ENCODE results near the gene DKK2. TPM values are rescaled to one million over a fixed set of nuclear protein-coding genes. Genes with fewer than 3 reads are reported as not detected.

DKK2 gene
- total RNA-seq, 1 experiment from 2014 or later = not detected

- no TSS peak for BruUV-seq (replicated peaks)
- no peaks in the 10 kb centered on the region for H3K79me2 ChIP-seq (ENCODE audit: low read depth)
- intact Hi-C loops (cut with micrococcal nuclease; ENCODE audit: unreplicated experiment) = no loop called here
Measured at GRCh38 chr4:107009196-107009968, 26.7 kb downstream of the DKK2 start.

DNA sequence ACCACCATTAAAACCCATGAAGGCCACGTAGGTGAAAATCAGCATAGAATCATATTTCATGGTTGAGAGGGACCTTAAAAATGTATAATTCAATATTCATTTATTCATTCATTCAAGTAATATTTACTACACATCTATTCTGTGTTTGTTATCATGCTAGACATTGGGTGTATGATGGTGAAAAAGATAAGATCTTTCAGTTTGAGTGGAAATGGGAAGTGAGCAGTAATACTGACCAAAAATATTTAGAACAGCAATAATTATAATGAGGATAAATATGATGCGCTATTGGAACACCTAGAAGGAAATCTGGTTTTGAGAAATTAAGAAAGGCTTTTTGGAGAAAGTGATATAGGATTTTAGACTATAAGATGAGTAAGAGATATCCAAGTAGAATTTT lies 28.0 kb downstream of the DKK2 start:
- H3K4me1 ChIP-seq (replicated peaks; ENCODE audit: insufficient read depth) = no peaks in the 10 kb centered on the region
- H4K20me1 ChIP-seq (ENCODE audit: insufficient read depth) = no peaks in the 10 kb centered on the region
- no TSS peak for BruUV-seq (replicated peaks)
- POLR2A ChIA-PET (ENCODE audit: unreplicated experiment) = no interaction called here
- no peak for DNase-seq
- no peak overlapping the region for H2AFZ ChIP-seq
- no peaks in the 10 kb centered on the region for H3K27me3 ChIP-seq (ENCODE audit: insufficient read depth, low read depth)
- H3K9me2 ChIP-seq (ENCODE audit: insufficient read depth) = no peaks in the 10 kb centered on the region
- no peak overlapping the region for H3K4me2 ChIP-seq
- TF ChIP-seq EZH2 (IDR thresholded peaks at IDR 0.05; ENCODE audit: low read depth) = no peak
- TF ChIP-seq CTCF (conservative IDR thresholded peaks at IDR 0.05) = no peak
- H3F3A ChIP-seq (ENCODE audit: insufficient read depth, low read depth) = no peaks in the 10 kb centered on the region
- H3K79me2 ChIP-seq (ENCODE audit: low read depth) = no peaks in the 10 kb centered on the region
- intact Hi-C loops (cut with micrococcal nuclease; ENCODE audit: unreplicated experiment) = no loop called here
- H3K27ac ChIP-seq = no peak overlapping the region
- H3K9me3 ChIP-seq (ENCODE audit: insufficient read depth, low read depth) = no peaks in the 10 kb centered on the region
- CTCF ChIA-PET = no interaction called here
- no peak overlapping the region for H3K4me3 ChIP-seq
- no peaks in the 10 kb centered on the region for H3K36me3 ChIP-seq (ENCODE audit: low read depth)

More at GRCh38 chr4:107009196-107009968, 26.7 kb downstream of the DKK2 start:
- no peaks in the 10 kb centered on the region for H3K9me2 ChIP-seq (ENCODE audit: insufficient read depth)
- no peak for DNase-seq
- no peak overlapping the region for H3K4me3 ChIP-seq
- H4K20me1 ChIP-seq (ENCODE audit: insufficient read depth) = no peaks in the 10 kb centered on the region
- no peak overlapping the region for H3K27ac ChIP-seq
- no peaks in the 10 kb centered on the region for H3K9me3 ChIP-seq (ENCODE audit: insufficient read depth, low read depth)
- H3K27me3 ChIP-seq (ENCODE audit: insufficient read depth, low read depth) = no peaks in the 10 kb centered on the region
- H3K36me3 ChIP-seq (ENCODE audit: low read depth) = no peaks in the 10 kb centered on the region
- ChIA-PET CTCF (no interaction called here), POLR2A (ENCODE audit: unreplicated experiment) (no interaction called here)
- no peak overlapping the region for H3K4me2 ChIP-seq
- H3F3A ChIP-seq (ENCODE audit: insufficient read depth, low read depth) = no peaks in the 10 kb centered on the region
- no peak overlapping the region for H2AFZ ChIP-seq
- TF ChIP-seq EZH2 (IDR thresholded peaks at IDR 0.05; ENCODE audit: low read depth) = no peak
- no peak for TF ChIP-seq CTCF (conservative IDR thresholded peaks at IDR 0.05)
- no peaks in the 10 kb centered on the region for H3K4me1 ChIP-seq (replicated peaks; ENCODE audit: insufficient read depth)

DNA sequence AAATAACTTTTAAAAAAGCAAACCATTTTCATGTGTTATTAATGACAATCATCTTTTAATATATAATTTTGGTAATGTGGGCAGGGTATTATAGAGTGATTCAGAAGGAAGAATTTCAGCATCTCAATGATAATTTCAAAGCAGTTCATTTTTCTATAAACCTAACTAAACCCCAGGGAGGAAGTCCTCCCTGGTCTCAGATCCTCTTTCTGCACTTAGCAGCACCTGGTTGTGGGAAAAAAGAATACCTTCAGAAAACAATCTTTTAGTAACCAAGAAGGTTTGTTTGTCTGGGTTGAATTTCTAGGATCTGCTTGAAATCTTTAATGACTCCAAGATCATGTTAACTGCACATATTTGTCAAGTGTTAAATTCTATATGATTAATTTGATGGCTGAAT lies 29.9 kb downstream of the DKK2 start:
- H3K4me2 ChIP-seq = no peak overlapping the region
- no peak overlapping the region for H3K4me3 ChIP-seq
- intact Hi-C loops (cut with micrococcal nuclease; ENCODE audit: unreplicated experiment) = no loop called here
- H3K36me3 ChIP-seq (ENCODE audit: low read depth) = no peaks in the 10 kb centered on the region
- no peaks in the 10 kb centered on the region for H3K4me1 ChIP-seq (replicated peaks; ENCODE audit: insufficient read depth)
- no peak overlapping the region for H3K27ac ChIP-seq
- BruUV-seq (replicated peaks) = no TSS peak
- no peak for DNase-seq
- no peaks in the 10 kb centered on the region for H3K79me2 ChIP-seq (ENCODE audit: low read depth)
- no peaks in the 10 kb centered on the region for H3K9me2 ChIP-seq (ENCODE audit: insufficient read depth)
- ChIA-PET POLR2A (ENCODE audit: unreplicated experiment) (no interaction called here), CTCF (no interaction called here)
- H3K9me3 ChIP-seq (ENCODE audit: insufficient read depth, low read depth) = no peaks in the 10 kb centered on the region
- no peaks in the 10 kb centered on the region for H3K27me3 ChIP-seq (ENCODE audit: insufficient read depth, low read depth)
- H2AFZ ChIP-seq = no peak overlapping the region
- no peaks in the 10 kb centered on the region for H3F3A ChIP-seq (ENCODE audit: insufficient read depth, low read depth)
- TF ChIP-seq CTCF (conservative IDR thresholded peaks at IDR 0.05) = no peak
- TF ChIP-seq EZH2 (IDR thresholded peaks at IDR 0.05; ENCODE audit: low read depth) = no peak
- H4K20me1 ChIP-seq (ENCODE audit: insufficient read depth) = no peaks in the 10 kb centered on the region
